Stimulated activated CD4-positive, alpha-beta T cell treated with anti-CD3 and anti-CD28 coated beads, Interleukin-1b, Interleukin-23, amount 100 ng/mL, for 24 hours (primary cell): ENCODE results near the gene PCSK5.

Experiments used
- DNase-seq, 4 experiments: peaks; one replicate each; pipeline ENCODE4 v3.0.0-alpha.2; 2020; ENCODE audit warnings: low read depth in 4 of 4, low spot score in 1 of 4

The PCSK5 gene

GRCh38 chr9:76223749-76224340 is 333.4 kb downstream of the PCSK5 start:
- DNase-seq, result no peak

GRCh38 chr9:76227156-76227555 is 336.7 kb downstream of the PCSK5 start:
- DNase-seq, result no peak

DNA sequence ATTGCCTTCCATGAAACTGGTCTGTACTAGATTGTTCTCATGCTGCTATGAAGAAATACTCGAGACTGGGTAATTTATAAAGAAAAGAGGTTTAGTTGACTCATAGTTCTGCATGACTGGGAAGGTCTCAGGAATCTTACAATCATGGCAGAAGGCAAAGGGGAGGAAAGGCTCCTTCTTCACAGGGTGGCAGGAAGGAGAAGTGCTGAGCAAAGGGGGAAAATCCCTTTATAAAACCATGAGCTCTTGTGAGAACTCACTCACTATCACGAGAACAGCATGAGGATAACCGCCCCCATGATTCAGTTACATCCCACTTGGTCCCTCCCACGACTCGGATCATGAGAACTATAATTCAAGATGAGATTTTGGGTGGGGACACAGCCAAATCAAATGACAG is 340.5 kb downstream of the PCSK5 start:
- DNase-seq, result no peak

DNA sequence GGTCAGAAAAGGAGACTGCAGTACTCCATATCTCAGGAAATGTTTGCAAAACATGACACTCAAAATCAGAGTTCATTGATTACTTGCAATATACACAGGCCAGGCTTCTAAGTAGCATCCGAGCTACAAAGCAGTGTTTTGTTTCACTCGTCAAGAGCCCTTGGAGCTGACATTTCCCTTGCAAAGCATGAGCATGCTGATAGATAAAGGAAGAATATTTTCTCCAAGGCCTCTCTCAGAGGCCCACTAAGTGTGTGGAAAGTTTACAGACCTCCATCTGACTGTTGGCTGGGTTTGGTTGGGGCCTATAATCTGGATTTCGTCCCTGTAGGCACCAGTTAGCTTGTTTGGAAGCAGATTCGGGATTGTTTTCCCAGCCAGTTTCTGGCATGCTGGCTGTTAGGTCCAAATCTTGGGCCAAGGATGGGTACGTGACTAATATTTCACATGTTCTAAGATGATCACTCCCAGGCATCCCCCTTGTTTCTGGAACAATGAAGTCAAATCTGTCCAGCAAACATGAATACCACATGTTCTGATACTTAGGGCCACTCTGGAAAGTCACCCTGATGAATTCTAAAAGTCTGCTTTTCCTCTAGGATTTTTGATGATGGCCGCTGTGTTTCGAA is 342.5 kb downstream of the PCSK5 start:
- DNase-seq, result no peak

DNA sequence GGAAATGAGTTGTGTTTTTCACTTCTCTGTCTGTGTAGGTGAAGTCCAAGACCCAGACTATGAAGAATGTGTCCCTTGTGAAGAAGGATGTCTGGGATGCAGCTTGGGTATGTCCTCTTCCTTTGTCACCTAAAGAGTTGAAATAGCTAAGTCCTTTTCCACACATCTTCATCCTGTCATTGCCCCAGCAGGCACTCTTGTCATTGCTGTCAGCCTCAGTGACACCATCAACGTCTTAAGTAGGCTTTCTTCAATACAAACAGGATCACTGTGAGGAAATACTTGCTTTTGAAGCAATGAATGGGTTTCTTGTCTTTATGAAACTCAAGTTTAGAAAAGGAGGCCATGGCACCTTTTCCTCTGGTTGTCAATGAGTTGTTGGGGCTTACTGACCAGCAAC is 350.1 kb downstream of the PCSK5 start:
- DNase-seq, result no peak

GRCh38 chr9:76245518-76245917 is 355.0 kb downstream of the PCSK5 start:
- no peak for DNase-seq

- no peak for DNase-seq
Measured at GRCh38 chr9:76246680-76247079, 356.2 kb downstream of the PCSK5 start.

GRCh38 chr9:76247426-76247825 is 357.0 kb downstream of the PCSK5 start:
- no peak for DNase-seq

DNA sequence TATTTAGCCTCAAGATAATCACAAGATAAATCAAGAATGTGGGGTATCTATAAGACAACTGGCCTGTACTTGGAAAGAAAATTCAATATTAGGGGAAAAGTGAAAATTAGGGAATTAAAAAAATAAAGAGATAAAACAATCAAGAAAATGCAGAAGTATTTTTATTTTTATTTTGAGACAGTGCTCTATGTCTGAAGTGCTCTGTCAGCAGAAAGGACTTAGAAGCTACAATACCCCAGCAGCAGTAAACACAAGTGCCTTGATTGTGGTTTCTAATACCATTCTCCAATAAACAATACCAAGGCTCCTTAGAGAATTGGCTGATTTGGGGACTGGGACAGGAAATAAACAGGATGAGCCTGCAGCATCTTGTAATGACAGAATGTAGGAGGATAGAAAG is 358.8 kb downstream of the PCSK5 start:
- DNase-seq, result no peak

DNA sequence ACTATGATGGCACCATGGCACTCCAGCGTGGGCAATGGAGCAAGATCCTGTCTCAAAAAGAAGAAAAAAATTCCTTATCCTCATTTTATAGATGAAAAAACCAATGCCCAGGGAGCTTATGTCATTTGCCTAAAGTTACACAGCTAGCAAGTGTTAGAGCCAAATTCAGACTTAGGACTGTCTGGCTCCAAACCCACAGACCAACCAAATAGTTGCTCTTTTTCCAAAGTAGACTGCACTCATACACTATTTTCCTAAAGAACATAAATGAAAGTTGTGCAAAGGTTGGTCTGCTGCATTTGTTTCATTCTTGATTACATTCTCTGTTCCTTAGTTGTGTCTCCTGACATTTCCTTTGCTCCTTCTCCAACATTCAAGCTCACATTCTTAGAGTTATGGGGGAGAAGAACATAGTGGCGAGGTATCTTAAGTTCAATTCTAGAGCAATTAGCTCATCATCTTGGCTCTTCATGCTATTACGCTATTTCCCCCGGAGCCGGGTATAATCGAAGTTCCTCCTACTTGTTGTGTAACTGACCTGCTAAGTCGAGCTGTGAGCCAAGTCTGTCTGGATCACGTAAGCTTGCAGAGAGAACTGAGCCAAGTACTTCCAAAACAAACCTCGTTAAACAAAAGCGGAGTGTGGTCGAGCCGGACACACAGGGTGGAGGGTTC is 365.4 kb downstream of the PCSK5 start:
- DNase-seq, result no peak

GRCh38 chr9:76257311-76257710 is 366.8 kb downstream of the PCSK5 start:
- DNase-seq, result no peak

DNA sequence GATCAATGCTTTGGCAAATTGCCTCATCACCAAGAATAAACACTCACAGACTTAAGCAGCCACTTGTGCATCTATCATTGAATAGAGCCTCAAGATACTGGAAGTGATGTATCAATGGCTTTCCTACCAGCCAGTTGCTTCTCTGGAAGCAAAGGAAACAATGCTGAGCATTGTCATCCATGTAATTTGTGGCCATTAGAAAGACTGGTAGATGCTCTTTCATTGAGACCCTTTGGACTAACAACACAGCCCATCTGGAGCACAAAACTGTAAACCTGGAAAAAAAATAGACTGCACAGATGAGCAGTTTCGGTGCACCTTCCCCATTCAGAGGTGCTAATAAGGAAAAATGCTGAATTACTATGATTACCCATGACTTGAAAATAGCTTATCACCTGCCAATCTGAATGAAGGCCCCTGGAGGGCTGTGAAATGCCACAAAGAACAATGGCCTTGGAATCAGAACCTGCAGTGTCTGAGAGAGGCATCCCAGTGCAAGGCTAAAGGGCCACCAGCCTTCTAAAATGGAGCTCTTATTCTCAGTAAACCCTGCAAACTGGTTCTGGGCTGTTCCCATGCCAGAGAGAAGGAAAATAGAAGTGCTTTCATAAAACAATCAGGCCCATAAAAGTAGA is 376.3 kb downstream of the PCSK5 start:
- DNase-seq, result no peak

DNA sequence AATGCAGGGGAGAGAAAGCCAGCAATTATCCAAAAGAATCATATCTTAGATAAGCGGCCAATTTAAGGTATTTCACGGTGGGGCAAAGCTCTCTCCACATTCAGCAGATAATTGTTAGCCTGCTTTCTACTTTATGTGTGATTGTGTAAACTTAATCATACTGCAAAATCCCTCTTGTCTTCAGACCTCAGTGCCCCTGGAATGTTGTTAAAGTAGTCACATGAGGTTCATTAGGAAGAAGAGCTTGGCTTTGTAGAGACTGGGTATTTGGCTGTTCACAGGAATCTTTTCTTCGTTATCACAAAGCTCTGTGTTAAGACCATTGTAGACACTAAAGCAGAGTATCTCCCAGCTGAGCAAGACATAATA is 376.8 kb downstream of the PCSK5 start:
- no peak for DNase-seq

DNA sequence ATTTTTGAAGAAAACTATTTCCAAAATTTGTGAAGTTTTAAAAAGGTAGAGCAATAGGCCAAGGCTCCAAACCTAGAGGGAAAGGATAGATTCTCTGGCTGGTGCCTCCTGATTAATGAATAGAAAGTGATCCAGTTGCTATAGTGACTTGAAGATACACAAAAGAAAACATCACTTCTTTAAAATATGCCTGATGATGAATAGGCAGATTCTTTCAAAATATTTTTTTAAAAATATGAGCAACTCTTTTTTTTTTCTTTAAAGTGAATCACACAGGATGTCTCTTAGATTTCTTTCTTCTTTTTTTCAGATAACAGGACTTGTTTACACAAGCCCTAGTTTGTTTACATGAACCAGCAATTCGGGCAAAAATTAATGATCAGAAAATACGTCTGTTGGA is 379.3 kb downstream of the PCSK5 start:
- no peak for DNase-seq

- no peak for DNase-seq
Measured at GRCh38 chr9:76271755-76272154, 381.3 kb downstream of the PCSK5 start.

DNA sequence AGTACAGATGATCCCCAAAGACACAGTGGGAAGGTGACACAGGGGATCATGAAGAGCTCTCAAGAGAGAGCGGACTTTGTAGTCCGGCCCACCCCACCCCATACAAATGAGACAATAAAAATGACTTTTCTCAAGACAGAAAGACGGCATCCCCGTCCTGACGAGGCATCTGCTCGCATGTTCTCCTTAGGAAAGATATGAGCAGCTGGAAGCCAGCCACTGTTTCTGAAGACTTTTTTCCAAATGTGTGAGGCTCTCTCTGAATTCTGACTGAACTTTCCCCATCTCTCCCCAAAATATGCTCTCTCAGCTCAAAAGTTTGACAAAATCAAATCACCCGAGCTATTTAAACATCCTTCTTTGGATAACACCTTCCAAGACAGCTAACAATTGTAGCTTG is 398.6 kb downstream of the PCSK5 start:
- DNase-seq, result no peak

DNA sequence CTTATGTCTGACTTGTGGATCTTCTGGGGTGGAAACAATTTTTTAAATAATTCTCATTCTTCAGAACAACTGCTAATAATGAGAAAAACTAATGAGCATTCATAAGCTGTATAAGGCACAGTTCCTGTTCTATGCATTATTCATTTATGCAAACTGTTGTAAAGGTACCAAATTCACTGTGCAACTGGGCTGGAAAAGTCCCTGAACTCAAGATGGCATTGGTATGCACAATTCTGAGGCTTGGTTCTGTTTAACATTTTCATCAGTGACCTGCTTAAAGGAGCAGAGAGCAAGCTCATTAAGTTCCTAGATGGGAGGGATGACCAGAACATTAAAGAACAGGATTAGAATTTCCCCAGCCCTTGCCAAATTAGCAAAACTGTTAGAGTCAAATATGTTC is 399.2 kb downstream of the PCSK5 start:
- no peak for DNase-seq

GRCh38 chr9:76290555-76290954 is 400.1 kb downstream of the PCSK5 start:
- no peak for DNase-seq

DNA sequence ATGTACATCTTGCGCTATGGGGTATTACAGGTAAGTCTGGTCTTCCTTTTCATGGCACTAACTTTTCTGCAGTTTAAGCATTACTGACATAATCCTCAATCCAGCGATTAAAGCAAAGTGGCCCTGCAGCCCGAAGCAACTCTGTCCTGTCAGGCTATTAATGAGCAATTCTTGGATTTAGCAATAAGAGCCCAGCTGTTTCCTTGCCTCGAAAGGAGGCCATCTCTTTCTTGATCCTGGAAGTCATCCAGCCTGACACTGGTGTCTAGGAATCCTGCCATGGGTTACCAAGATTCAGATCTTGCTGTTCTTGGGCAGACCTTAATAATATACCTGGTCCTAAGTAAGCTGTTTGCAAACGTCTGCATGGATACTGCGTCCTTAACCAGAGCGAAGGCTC is 401.8 kb downstream of the PCSK5 start:
- no peak for DNase-seq

- no peak for DNase-seq
Measured at GRCh38 chr9:76292658-76293057, 402.2 kb downstream of the PCSK5 start.

DNA sequence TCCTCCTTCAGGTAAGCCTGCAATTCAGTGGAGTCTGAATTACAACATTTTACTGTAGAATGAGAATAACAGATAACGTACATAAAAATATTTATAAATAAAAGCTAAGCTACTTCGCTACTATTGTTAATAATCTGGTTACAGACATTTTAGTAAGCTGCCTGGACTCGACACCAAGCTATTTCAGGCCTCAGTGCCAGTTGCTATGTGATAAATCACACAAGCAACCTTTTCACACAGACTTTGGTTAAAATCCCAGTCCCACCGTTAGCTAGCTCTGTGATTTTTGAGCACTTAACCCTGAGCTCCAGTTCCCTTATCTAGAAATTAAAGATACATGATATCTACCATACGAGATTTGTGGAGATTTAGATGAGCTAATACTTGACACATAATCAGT is 403.8 kb downstream of the PCSK5 start:
- no peak for DNase-seq

- DNase-seq, result no peak
Measured at GRCh38 chr9:76296561-76297310, 406.3 kb downstream of the PCSK5 start.
